Colon (tissue), 2 donors: ENCODE measurements around the gene HAGH.

ENCODE experiments used
- FAIRE-seq: peaks from 2 replicates; lab custom pipeline; 2012; peaks lifted over from hg19 to GRCh38; lab: Jason Lieb, UNC
- donor health status: control.
- donor health status: control.

The HAGH gene

GRCh38 chr16:1762196-1762878 lies 64.3 kb downstream of the HAGH start:
- no peak for FAIRE-seq

GRCh38 chr16:1761751-1762150 lies 64.9 kb downstream of the HAGH start:
- FAIRE-seq, result no peak

GRCh38 chr16:1760911-1761310 lies 65.7 kb downstream of the HAGH start:
- no peak for FAIRE-seq

GRCh38 chr16:1759511-1759910 lies 67.1 kb downstream of the HAGH start:
- no peak for FAIRE-seq

GRCh38 chr16:1758923-1759322 lies 67.7 kb downstream of the HAGH start:
- no peak for FAIRE-seq

GRCh38 chr16:1757714-1758461 lies 68.7 kb downstream of the HAGH start:
- no peak for FAIRE-seq
